Measurements from ENCODE around the gene WNT4. TPM values are rescaled to one million over a fixed set of nuclear protein-coding genes. Genes with fewer than 3 reads are reported as not detected.
"Not testable (repeated sequence)": the region's sequence is repeated elsewhere in the genome, so short reads cannot be mapped to it uniquely, and the experiment has no call there.

Gene WNT4
- total RNA-seq, 1 experiment from 2014 or later, result 1.5 TPM

GRCh38 chr1:22092026-22092768, 50.7 kb downstream of the WNT4 start:
- intact Hi-C loops (cut with micrococcal nuclease); H3K9me2 ChIP-seq (ENCODE audit: insufficient read depth); H3K9ac ChIP-seq (ENCODE audit: low read length); H3K9me3 ChIP-seq (ENCODE audit: control insufficient read depth in 1 of 2, insufficient read depth in 1 of 2, low read depth in 1 of 2, low read length in 2 of 2); H3K4me1 ChIP-seq (ENCODE audit: control insufficient read depth in 1 of 2, insufficient read depth in 2 of 2, low read length in 2 of 2); RAD21 ChIA-PET (ENCODE audit: low non-redundant PET in 1 of 2, low total read pairs in 2 of 2, uncharacterized antibody in 2 of 2, unreplicated experiment in 2 of 2); H3K4me3 ChIP-seq (replicated peaks in 1 of 2; ENCODE audit: low read depth in 1 of 2, low read length in 2 of 2); H2AFZ ChIP-seq (ENCODE audit: low read depth, low read length, poor library complexity, severe bottlenecking); H3K4me2 ChIP-seq (ENCODE audit: low read length); H3K27ac ChIP-seq (ENCODE audit: low read depth, low read length); POLR2A ChIA-PET; H3K27me3 ChIP-seq (ENCODE audit: insufficient read depth, low read length); ATAC-seq; DNase-seq (ENCODE audit: low read depth, low spot score): not testable (repeated sequence)
- TSS peak; percentile 59 for BruUV-seq (replicated peaks)
- CTCF ChIA-PET, result interaction anchor here (0.8 kb wide), 1 partner anchor 14 kb away, joined by 3 read pairs; no protein-coding TSS in a partner anchor
- Histone ChIP-seq H4K20me1 (ENCODE audit: insufficient read depth) (peaks cover 29% of the 10 kb centered on the region), H3K79me2 (ENCODE audit: insufficient read depth, low read length) (peaks cover 78% of the 10 kb centered on the region), H3K36me3 (ENCODE audit: control insufficient read depth in 1 of 2, insufficient read depth in 2 of 2, low read length in 2 of 2) (peaks cover 2 to 20% of the 10 kb centered on the region in 2 experiments; a peak in 3 of 4 replicates)

DNA sequence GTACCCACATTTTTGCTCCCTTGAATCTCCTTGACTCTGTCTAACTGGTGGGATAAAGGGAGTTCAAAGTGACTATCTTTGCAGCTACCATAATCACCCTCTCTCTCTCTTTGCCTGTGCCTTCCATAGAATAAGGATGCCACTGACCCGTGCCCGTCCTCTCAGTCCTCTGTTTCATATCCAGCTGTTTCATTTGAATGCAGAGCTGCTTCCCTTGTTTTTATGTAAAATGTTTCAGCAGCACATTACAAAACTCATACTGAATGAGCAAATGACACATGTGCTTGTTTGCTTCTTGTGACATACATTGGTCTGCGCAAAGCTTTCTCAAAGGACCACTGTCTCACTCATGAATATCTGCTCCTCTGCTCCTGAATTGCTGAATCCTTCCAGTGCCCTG, 52.0 kb downstream of the WNT4 start:
- Histone ChIP-seq H3K36me3 (ENCODE audit: control insufficient read depth in 1 of 2, insufficient read depth in 2 of 2, low read length in 2 of 2) (peaks cover 14 to 21% of the 10 kb centered on the region in 2 experiments), H3K27me3 (ENCODE audit: insufficient read depth, low read length) (no peaks in the 10 kb centered on the region), H3K9ac (ENCODE audit: low read length) (no peak overlapping the region), H3K9me3 (ENCODE audit: control insufficient read depth in 1 of 2, insufficient read depth in 1 of 2, low read depth in 1 of 2, low read length in 2 of 2) (no peaks in the 10 kb centered on the region), H3K4me2 (ENCODE audit: low read length) (no peak overlapping the region), H3K79me2 (ENCODE audit: insufficient read depth, low read length) (peaks cover 81% of the 10 kb centered on the region), H4K20me1 (ENCODE audit: insufficient read depth) (peaks cover 28% of the 10 kb centered on the region; the same call in 1 of the 2 replicates), H3K9me2 (ENCODE audit: insufficient read depth) (no peaks in the 10 kb centered on the region), H3K4me3 (replicated peaks in 1 of 2; ENCODE audit: low read depth in 1 of 2, low read length in 2 of 2) (no peak overlapping the region), H3K4me1 (ENCODE audit: control insufficient read depth in 1 of 2, insufficient read depth in 2 of 2, low read length in 2 of 2) (no peaks in the 10 kb centered on the region), H2AFZ (ENCODE audit: low read depth, low read length, poor library complexity, severe bottlenecking) (no peak overlapping the region), H3K27ac (ENCODE audit: low read depth, low read length) (no peak overlapping the region)
- intact Hi-C loops (cut with micrococcal nuclease), result no loop called here
- BruUV-seq (replicated peaks), result no TSS peak
- ATAC-seq, result no peak
- ChIA-PET CTCF (no interaction called here), POLR2A (no interaction called here), RAD21 (ENCODE audit: low non-redundant PET in 1 of 2, low total read pairs in 2 of 2, uncharacterized antibody in 2 of 2, unreplicated experiment in 2 of 2) (interaction anchor here in 1 of 2 experiments (0.6 kb wide), 1 partner anchor 422 kb away, joined by 3 read pairs; the partner anchor contains the start of gene RAP1GAP)
- no peak for DNase-seq (ENCODE audit: low read depth, low spot score)
- TF ChIP-seq POLR2AphosphoS5 (IDR thresholded peaks at IDR 0.05; ENCODE audit: low read depth, low read length), result no peak
- no peak for TF ChIP-seq CEBPB (IDR thresholded peaks at IDR 0.05; ENCODE audit: low read depth)
- TF ChIP-seq JUND (IDR thresholded peaks at IDR 0.05), result no peak
- TF ChIP-seq FOSL1 (IDR thresholded peaks at IDR 0.05; ENCODE audit: low read depth), result no peak
- TF ChIP-seq EZH2 (IDR thresholded peaks at IDR 0.05), result no peak
- TF ChIP-seq MAX (IDR thresholded peaks at IDR 0.05), result no peak
- TF ChIP-seq CBX3 (IDR thresholded peaks at IDR 0.05; ENCODE audit: low read depth), result no peak
- TF ChIP-seq ZNF274 (IDR thresholded peaks at IDR 0.05; ENCODE audit: low read depth, low read length), result no peak
- TF ChIP-seq CTCF (IDR thresholded peaks at IDR 0.05 in 2 of 3, conservative IDR thresholded peaks at IDR 0.05 in 1 of 3; ENCODE audit: borderline replicate concordance in 1 of 3, insufficient read depth in 1 of 3, low read depth in 2 of 3, low read length in 2 of 3), result no peak
- TF ChIP-seq SIN3A (IDR thresholded peaks at IDR 0.05; ENCODE audit: low read depth), result no peak
- no peak for TF ChIP-seq RAD21 (IDR thresholded peaks at IDR 0.05; ENCODE audit: low read depth)
- TF ChIP-seq TCF7L2 (IDR thresholded peaks at IDR 0.05; ENCODE audit: borderline replicate concordance, extremely low read depth, insufficient read depth, insufficient read length), result no peak
- TF ChIP-seq YY1 (IDR thresholded peaks at IDR 0.05; ENCODE audit: extremely low read depth, insufficient replicate concordance, low read depth, low read length), result no peak
- TF ChIP-seq, protein P1, sequence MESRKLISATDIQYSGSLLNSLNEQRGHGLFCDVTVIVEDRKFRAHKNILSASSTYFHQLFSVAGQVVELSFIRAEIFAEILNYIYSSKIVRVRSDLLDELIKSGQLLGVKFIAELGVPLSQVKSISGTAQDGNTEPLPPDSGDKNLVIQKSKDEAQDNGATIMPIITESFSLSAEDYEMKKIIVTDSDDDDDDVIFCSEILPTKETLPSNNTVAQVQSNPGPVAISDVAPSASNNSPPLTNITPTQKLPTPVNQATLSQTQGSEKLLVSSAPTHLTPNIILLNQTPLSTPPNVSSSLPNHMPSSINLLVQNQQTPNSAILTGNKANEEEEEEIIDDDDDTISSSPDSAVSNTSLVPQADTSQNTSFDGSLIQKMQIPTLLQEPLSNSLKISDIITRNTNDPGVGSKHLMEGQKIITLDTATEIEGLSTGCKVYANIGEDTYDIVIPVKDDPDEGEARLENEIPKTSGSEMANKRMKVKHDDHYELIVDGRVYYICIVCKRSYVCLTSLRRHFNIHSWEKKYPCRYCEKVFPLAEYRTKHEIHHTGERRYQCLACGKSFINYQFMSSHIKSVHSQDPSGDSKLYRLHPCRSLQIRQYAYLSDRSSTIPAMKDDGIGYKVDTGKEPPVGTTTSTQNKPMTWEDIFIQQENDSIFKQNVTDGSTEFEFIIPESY (IDR thresholded peaks at IDR 0.05; ENCODE audit: extremely low read depth, insufficient replicate concordance, low read length), result no peak
- no peak for TF ChIP-seq ELF1 (IDR thresholded peaks at IDR 0.05; ENCODE audit: borderline replicate concordance, low read depth)
- TF ChIP-seq POLR2A (IDR thresholded peaks at IDR 0.05; ENCODE audit: borderline replicate concordance, extremely low read depth, insufficient read depth, insufficient read length), result no peak

Data from HCT116 (cell line).